ENCODE results near the gene IP6K1. TPM values are rescaled to one million over a fixed set of nuclear protein-coding genes. Genes with fewer than 3 reads are reported as not detected.

Gene IP6K1
- total RNA-seq, 1 experiment from 2014 or later: 42.2 TPM

- Histone ChIP-seq H3K4ac (ENCODE audit: low read depth, low read length) (no peak overlapping the region), H4K20me1 (ENCODE audit: control insufficient read depth, insufficient read depth, insufficient read length) (no peaks in the 10 kb centered on the region), H3K27ac (ENCODE audit: insufficient read length, low read depth, low read length) (no peak overlapping the region), H3K9ac (ENCODE audit: extremely low read depth, insufficient read length, low read length) (no peak overlapping the region), H3K4me2 (ENCODE audit: insufficient read depth, insufficient read length, low read length) (peak overlapping the region; percentile 37), H4K5ac (ENCODE audit: insufficient read length, low read depth, low read length) (no peak overlapping the region), H3K27me3 (ENCODE audit: insufficient read depth, low read length) (no peaks in the 10 kb centered on the region; the same call in 1 of the 2 replicates), H3K23ac (ENCODE audit: insufficient read length, low read depth, low read length) (no peak overlapping the region), H3K14ac (ENCODE audit: insufficient read depth, low read length) (no peak overlapping the region), H2AFZ (ENCODE audit: low read length) (no peak overlapping the region), H2BK20ac (ENCODE audit: low read depth, low read length, poor library complexity, severe bottlenecking) (no peak overlapping the region), H2BK120ac (ENCODE audit: low read depth, low read length, poor library complexity, severe bottlenecking) (no peak overlapping the region), H3K4me1 (ENCODE audit: insufficient read depth, low read length) (peaks cover 8% of the 10 kb centered on the region; the same call in 1 of the 2 replicates), H3T11ph (ENCODE audit: low read length) (no peak overlapping the region), H2BK15ac (ENCODE audit: low read depth, low read length) (no peak overlapping the region), H2AK5ac (ENCODE audit: insufficient read length, low read length) (no peak overlapping the region), H3K9me3 (ENCODE audit: control insufficient read depth, low read depth, low read length) (no peaks in the 10 kb centered on the region), H3K79me1 (ENCODE audit: insufficient read depth, low read depth, low read length, poor library complexity, severe bottlenecking) (no peaks in the 10 kb centered on the region), H3K56ac (ENCODE audit: insufficient read length, low read depth, low read length) (no peak overlapping the region), H3K23me2 (ENCODE audit: insufficient read length, low read depth, low read length, poor library complexity, severe bottlenecking) (peaks cover 14% of the 10 kb centered on the region), H4K91ac (ENCODE audit: insufficient read length, low read depth, low read length) (no peak overlapping the region), H4K8ac (replicated peaks; ENCODE audit: insufficient read length, low read depth, low read length) (no peak overlapping the region), H2BK12ac (ENCODE audit: insufficient read length, low read depth, low read length) (no peak overlapping the region), H3K18ac (ENCODE audit: insufficient read length, low read depth, low read length) (no peak overlapping the region), H3K79me2 (ENCODE audit: insufficient read depth, low read length) (no peaks in the 10 kb centered on the region), H2BK5ac (ENCODE audit: insufficient read length, low read length) (no peak overlapping the region)
- no CpG with 5 or more reads among the region's 41 CpGs for WGBS (ENCODE audit: extremely low coverage, insufficient read length, low lambda C conversion rate)
- Mint-ChIP-seq H3K4me1 (peaks cover 31% of the 10 kb centered on the region in 2 experiments), H3K36me3 (ENCODE audit: insufficient read depth in 1 of 3, low read depth in 3 of 3) (no peaks in the 10 kb centered on the region), H3K27me3 (ENCODE audit: low read depth) (peaks cover 48% of the 10 kb centered on the region), H3K27ac (no peak overlapping the region), H3K9me3 (no peaks in the 10 kb centered on the region), H3K4me3 (peak overlapping the region; percentile 79 to 82)
- TF ChIP-seq CTCF (conservative IDR thresholded peaks at IDR 0.05): peak; percentile 30; the same call in 2 of the 3 replicates
- peak; percentile 74 for DNase-seq
Measured at GRCh38 chr3:49803465-49804140, 17.3 kb upstream of the IP6K1 start.
